Measurements from ENCODE around the gene TRIML1.
"Not testable (repeated sequence)": the region's sequence is repeated elsewhere in the genome, so short reads cannot be mapped to it uniquely, and the experiment has no call there.

The TRIML1 gene

DNA sequence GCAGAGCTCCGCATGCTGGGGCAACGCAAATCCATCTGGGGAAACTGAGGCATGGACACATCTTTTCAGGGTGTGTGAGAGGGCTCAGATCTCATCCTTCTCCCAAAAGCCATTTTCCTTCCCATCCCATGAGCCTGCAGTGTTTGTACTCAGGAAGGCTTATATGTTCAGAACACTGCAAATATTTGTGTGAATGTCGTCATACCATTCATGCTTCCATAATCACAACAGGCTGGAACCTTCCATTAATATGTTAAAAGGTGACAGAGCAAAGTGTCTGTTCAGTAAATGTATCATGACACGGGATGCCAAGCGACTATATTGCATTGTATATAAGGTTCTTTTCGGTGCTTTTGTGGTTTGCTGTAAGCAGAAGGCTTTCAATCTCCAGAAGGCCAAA, 8.5 kb downstream of the TRIML1 start:
- in situ Hi-C loops (cut with MboI; ENCODE audit: low sequenced_read_pairs): no loop called here

DNA sequence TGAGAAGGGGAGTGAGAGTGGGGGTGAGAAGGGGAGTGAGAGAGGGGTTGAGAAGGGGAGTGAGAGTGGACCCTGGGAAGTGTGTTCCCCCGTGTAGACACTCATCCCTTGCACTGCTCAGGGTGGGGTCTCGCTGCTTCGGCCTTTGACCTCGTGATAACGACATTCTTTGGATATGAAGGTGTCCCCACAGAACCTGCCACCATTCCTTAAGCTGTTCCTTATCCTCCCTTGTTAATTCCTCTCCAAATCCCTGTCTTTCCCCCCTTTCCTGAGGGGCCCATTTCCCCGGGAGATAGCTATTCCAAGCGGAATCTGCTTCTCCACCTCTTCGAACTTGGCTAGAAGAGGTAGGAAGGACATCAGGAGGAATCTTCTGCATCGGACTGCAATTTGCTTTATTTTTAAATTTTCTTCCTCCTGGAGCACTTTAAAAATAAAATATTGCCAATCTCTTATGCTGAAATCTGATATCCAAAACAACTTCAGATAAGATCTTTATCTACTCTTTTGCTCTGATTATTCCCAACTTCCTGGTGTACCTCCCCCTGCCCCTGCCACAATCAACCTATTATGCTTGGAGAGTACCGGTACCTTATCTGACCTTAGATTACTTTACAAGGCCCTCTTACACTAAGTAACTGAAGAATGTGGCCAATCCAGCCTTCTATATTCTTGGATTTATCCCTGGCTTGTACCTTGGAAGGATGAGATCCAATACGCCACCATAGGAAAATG, 15.6 kb downstream of the TRIML1 start:
- in situ Hi-C loops (cut with MboI; ENCODE audit: low sequenced_read_pairs): no loop called here

DNA sequence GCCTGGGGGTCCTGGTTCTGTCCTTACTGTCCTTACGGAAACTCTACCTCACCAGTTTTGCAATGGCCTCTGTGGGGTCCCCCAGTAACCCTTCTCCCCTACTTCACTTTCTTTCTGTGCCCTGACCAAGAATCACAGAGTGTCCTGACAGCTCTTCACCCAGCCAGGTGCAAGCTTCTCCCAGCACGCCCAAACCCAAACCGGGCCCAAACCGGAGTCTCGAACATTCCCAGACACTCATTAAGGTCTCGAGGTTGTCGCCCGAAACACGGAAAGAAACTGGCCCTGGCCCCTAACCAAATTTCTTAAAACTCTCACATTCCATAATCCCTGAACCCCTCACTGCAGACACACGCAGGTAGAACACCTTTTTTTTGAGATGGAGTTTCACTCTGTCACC, 19.1 kb downstream of the TRIML1 start:
- in situ Hi-C loops (cut with MboI; ENCODE audit: low sequenced_read_pairs): no loop called here

DNA sequence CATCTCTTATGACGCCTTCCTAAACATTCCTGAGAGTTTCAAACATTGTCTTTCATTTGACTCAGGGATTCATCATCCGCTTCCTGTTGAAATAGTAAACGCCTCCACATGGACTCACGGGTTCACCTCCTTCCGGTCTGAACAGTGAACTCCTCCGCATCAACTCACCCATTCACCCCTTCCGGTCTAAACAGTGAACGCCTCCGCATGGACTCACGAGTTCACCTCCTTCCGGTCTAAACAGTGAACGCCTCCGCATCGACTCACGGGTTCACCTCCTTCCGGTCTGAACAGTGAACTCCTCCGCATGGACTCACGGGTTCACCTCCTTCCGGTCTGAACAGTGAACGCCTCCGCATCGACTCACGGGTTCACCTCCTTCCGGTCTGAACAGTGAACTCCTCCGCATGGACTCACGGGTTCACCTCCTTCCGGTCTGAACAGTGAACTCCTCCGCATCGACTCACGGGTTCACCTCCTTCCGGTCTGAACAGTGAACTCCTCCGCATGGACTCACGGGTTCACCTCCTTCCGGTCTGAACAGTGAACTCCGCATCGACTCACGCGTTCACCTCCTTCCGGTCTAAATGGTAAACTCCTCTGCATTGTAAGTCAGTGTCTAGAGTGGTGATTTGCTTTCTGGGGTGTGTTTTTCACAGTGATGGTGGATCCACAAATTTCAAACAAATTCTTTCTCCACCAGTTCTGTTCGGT, 20.4 kb downstream of the TRIML1 start:
- in situ Hi-C loops (cut with MboI; ENCODE audit: low sequenced_read_pairs): not testable (repeated sequence)

DNA sequence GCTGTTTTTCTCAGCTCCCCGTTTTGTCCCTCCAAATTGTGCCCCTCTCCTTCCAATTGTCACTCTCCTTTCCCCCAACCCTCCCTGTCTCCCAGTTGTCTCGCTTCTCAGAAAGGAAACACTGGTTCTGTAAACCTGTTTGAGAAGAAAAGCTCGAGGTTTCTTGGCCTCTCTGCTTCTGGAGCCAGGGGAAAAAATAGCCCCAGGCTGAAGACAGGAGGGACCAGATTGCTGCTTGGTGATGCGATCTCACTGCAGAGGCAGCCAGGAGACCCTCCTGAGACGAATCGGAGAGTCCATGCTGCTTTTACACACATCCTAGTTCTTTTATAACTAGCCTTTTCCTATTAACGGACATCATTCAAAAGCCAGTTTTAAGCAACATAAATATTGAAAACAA, 21.2 kb downstream of the TRIML1 start:
- in situ Hi-C loops (cut with MboI; ENCODE audit: low sequenced_read_pairs): no loop called here

DNA sequence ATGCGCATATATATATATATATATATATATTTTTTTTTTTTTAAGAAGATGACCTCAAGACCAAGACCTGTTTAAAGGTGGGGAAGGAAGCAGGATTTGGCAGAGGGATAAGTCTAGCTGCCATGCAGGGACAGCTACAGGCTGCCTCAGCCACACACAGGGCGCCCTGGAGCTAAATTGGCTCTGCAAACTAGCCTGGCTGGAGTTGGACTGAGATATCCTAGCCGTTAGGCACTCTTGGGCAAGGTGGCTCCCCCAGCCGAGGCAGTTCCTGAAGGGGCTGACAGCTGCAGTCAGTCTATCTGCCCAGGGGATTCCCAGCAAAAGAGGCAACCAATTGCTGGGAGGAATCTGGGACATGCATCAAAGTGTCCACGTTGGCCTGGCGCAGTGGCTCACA, 21.9 kb downstream of the TRIML1 start:
- in situ Hi-C loops (cut with MboI; ENCODE audit: low sequenced_read_pairs): no loop called here

DNA sequence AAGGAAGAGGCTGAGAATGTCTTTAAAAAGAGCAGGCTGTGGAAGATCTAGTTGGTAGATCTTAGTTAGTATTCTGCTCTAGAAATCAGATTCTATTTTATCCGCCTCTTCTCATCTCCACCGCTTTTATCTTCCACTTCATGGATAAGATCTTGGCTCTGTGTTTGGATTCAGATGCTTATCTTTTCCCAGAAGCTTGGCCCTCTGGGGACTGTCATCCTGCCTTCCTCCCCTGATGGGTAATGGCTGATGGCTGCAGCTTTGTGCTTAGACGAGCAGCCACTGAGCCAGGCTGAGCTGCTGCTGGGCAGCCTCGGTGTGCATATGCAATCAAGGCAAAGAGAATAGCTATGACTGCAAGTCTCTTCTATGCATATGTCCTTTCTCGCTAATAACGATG, 23.5 kb downstream of the TRIML1 start:
- in situ Hi-C loops (cut with MboI; ENCODE audit: low sequenced_read_pairs): no loop called here

DNA sequence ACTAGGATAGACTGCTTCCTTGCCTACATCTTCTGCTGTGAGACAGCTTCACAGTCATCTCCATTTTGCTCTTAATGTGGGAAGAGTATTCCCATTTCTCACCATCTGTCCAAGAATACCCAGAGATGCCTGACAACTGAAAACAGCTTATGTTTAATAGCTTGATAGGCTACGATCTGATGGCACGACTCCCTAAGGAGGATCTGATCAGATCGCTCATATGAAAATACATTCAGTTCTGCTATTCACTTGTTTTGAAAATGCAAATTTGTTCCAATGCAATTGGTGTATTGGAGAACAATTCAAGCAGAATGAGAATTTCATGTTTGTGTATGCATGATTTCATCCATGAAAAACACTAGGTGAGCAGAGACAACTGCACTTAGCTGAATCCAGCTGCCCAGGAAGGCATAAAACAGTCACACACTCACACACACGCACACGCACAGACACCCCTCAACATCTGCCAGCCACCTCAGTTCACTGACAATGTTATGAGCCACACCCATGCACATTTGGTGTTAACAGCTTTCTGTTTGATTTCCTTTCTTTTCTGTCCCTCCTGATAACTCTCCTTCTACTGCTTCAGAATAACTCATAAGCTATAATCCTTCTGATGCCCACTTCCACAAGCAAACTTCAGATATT, 29.6 kb downstream of the TRIML1 start:
- in situ Hi-C loops (cut with MboI; ENCODE audit: low sequenced_read_pairs): no loop called here

DNA sequence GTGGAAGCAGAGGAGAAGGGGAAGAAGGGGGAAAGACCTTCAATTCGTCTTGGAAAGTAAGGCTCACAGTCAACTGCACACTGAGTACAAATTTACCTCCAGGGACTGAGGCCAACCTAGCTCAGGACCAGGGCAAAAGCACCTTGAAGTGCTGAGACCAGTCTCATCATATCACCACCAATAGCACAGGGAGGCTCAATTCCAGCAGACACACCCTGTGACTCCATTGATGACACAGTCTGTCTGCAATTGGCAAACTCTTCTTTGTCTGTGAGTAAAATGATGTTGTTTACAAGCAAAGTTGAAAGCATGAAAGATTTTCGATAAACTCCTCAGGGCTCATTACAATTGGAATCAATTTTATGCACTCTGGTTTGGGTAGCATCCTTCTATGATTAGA, 32.3 kb downstream of the TRIML1 start:
- in situ Hi-C loops (cut with MboI; ENCODE audit: low sequenced_read_pairs): no loop called here

DNA sequence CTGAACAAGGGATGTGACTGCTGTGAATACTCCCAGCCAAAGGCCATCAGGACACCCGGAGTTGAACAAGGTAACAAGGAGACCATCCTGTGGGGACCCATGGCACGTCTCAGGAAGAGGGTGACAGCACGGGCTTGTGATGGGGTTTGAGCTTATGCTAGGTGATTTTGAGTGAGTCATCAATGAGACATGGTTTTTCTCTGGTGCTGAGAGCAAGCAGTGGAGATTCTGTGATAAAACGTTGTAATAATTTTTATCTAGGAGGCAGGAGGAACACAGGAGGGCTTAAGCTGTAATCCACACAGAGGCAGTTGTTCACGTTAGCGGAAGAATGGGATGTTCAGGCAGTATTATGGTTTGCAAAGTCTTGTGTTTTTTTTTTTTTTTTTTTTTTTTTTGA, 36.0 kb downstream of the TRIML1 start:
- in situ Hi-C loops (cut with MboI; ENCODE audit: low sequenced_read_pairs): no loop called here

DNA sequence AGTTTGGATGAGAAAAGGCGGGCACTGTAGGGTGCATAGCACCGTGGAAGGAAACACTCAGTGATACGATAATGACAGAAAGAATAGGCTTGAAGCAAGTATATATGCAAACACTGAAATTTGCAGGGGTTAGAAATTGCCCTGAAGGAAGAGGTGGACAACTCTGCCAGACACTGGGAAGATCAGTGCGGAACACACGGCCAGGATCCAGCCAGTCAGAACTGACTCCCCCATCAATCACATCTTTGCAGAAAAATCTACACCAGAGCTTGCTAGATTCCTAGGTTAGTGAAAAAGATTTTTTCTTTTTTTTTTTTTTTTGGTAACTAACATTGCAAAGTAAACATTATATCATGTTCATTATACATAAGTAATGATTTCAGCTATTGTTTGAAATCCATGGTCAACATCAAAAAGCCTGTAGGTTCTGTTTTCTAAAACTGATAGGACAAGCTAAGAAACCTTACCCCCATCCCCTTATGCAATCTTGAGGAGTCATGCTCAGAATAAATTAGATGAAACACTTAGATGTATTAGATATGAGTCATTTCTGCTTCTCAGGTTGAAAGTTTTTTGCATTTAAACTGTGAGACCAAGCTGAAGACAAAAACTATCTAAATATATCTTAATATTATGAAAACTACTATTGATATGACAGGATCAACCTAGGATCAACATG, 38.9 kb downstream of the TRIML1 start:
- in situ Hi-C loops (cut with MboI; ENCODE audit: low sequenced_read_pairs): no loop called here

DNA sequence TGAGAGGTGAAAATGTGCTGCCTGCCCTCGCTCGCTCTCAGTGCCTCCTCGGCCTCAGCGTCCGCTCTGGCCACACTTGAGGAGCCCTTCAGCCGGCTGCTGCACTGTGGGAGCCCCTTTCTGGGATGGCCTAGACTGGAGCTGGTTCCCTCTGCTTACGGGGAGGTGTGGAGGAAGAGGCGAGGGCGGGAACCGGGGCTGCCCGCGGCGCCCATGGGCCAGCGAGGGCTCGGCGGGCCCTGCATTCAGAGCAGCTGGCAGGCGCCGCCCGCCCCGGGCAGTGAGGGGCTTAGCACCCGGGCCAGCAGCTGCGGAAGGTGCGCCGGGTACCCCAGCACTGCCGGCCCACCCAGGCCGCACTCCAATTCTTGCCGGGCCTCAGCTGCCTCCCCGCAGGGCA, 39.6 kb downstream of the TRIML1 start:
- in situ Hi-C loops (cut with MboI; ENCODE audit: low sequenced_read_pairs): no loop called here

DNA sequence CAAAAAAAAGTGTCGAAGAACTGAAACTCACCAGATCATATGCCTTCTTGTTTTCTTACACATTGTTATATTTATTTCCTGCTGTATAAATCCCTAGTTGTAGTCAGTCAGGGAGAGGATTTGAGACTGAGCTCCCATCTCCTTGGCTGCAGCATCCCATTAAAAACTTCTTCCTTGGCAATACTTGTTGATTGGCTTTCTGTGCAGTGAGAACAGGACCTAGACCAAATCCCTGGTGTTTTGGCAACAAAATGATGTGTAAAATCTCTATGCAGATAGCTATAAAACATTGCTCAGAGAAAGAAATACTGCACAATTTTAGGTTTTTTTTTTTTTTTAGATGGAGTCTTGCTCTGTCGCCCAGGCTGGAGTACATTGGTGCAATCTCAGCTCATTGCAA, 47.9 kb downstream of the TRIML1 start:
- in situ Hi-C loops (cut with MboI; ENCODE audit: low sequenced_read_pairs): no loop called here

DNA sequence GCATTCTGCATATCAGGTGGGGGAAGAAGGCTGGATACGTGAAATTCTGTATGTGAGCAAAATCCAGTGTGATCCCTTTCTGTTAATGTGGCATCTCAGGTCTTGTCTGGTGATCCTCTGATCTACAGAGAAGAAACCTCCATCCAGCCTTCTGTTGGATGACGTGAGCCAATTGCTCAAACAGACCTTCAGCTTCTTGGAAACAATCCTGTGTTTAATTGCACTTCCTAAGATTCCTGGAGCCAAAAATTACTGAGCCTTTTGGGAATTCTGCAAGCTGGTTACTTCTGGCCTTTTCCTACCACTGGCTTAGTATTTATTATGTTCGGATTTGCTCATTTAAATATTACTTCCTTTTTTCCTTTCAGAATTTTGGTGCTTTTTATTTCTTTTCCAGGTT, 51.2 kb downstream of the TRIML1 start:
- in situ Hi-C loops (cut with MboI; ENCODE audit: low sequenced_read_pairs): no loop called here

DNA sequence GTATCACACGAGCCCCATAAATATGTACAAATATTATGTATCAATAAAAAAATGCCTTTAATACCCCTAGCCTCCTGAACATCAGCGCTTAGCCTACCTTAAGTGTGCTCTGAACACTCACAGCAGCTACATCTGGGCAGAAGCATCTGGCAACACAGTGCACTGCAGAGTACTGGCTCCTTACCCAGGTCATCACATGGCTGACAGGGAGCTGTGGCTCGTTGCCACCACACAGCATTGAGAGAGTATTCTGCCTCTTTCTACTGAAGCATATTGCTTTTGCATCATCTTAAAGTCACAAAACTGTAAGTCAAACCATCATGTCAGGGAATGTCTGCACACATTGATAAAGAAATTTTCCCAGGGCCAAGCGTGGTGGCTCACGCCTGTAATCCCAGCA, 55.2 kb downstream of the TRIML1 start:
- in situ Hi-C loops (cut with MboI; ENCODE audit: low sequenced_read_pairs): no loop called here

DNA sequence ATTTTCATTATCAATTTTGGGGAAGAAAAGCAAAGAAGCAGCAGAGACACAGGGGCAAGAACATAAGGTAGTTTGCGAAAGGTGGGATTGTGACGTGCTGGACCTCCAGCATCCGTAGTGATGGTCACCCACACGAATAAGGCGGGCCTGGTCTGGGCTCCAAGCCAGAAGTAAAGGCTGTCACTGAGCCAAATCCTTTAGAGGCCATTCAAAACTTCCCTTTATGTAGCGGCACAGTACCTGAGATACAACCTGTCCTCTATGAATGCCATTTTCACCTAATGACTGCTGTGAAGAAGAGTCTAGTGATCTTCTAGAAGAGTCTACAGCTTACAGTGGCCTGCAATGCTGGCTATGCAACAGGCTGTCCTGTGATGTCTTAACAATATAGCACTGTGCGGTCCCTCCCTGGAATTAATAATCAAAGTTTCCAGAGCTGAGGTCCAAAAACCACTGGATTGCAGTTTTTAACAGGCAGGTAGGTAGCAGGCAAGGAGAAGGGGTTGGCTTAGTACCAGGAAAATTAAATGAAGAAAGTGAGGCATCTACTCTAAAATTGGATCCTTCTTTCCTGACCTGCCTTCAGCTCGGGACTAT, 56.2 kb downstream of the TRIML1 start:
- in situ Hi-C loops (cut with MboI; ENCODE audit: low sequenced_read_pairs): no loop called here

DNA sequence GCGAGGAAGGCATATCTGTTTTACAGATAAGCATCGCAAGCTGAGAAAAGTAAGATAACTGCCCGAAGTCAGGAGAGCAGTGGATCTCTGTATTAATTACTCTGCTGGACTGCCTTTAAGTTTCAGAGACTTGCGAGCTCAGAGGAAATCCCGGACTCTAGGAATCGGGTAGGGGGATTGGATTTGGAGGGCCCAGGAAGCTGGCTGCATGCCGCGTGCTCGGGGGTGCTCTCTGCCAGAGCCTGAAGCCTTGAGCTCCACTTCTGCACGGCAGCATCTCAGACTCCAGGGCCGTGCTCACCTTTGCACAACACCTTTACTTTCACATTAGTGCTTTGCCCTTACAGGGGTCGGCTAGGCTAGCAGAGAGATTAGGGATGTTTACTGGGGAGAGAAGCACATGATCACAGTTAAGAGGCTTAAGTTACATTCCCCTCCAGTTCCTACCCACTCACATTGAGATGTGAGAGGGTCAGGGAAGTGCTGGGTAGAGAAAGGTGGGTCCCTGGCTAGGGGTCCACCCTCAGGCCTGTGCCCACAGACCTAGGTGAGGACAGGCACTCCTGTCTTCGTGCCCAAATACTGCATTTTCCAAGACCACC, 57.0 kb downstream of the TRIML1 start:
- in situ Hi-C loops (cut with MboI; ENCODE audit: low sequenced_read_pairs): no loop called here

All from HL-60/S4 treated with retinoic acid at 250 ng/mL for 4 days and 3 days (cell line).